Midbrain (tissue), 1 donor: Measurements from ENCODE around the gene HMG20B.
"Not testable (repeated sequence)": the region's sequence is repeated elsewhere in the genome, so short reads cannot be mapped to it uniquely, and the experiment has no call there.

Source experiments
- DNase-seq: peaks from one replicate; lab custom pipeline; 2025; lab: John Stamatoyannopoulos, UW

HMG20B gene

GRCh38 chr19:3572855-3573161, at the start of gene HMG20B:
TSS of gene HMG20B (plus strand) at chr19:3572944. CDS start at chr19:3573310, 366 bp downstream.
- DNase-seq: no peak

- no peak for DNase-seq
Measured at GRCh38 chr19:3523361-3524077, 49.2 kb upstream of the HMG20B start.

GRCh38 chr19:3524078-3524842, 48.5 kb upstream of the HMG20B start:
- DNase-seq: no peak

GRCh38 chr19:3524904-3525451, 47.8 kb upstream of the HMG20B start:
- no peak for DNase-seq

- no peak for DNase-seq
Measured at GRCh38 chr19:3526507-3527237, 46.1 kb upstream of the HMG20B start.

GRCh38 chr19:3527238-3527910, 45.4 kb upstream of the HMG20B start:
- no peak for DNase-seq

- DNase-seq: no peak
Measured at GRCh38 chr19:3528080-3528479, 44.7 kb upstream of the HMG20B start.

GRCh38 chr19:3528539-3529211, 44.1 kb upstream of the HMG20B start:
- no peak for DNase-seq

GRCh38 chr19:3529299-3529698, 43.4 kb upstream of the HMG20B start:
- DNase-seq: not testable (repeated sequence)

GRCh38 chr19:3530389-3530788, 42.4 kb upstream of the HMG20B start:
- no peak for DNase-seq

- no peak for DNase-seq
Measured at GRCh38 chr19:3531716-3532115, 41.0 kb upstream of the HMG20B start.

- DNase-seq: no peak
Measured at GRCh38 chr19:3532154-3532786, 40.5 kb upstream of the HMG20B start.

- DNase-seq: no peak
Measured at GRCh38 chr19:3533033-3533432, 39.7 kb upstream of the HMG20B start.

- DNase-seq: no peak
Measured at GRCh38 chr19:3533563-3534216, 39.1 kb upstream of the HMG20B start.

GRCh38 chr19:3534375-3535234, 38.1 kb upstream of the HMG20B start:
- DNase-seq: no peak

- DNase-seq: no peak
Measured at GRCh38 chr19:3535235-3535535, 37.6 kb upstream of the HMG20B start.

- DNase-seq: no peak
Measured at GRCh38 chr19:3535563-3535965, 37.2 kb upstream of the HMG20B start.

GRCh38 chr19:3535981-3536380, 36.8 kb upstream of the HMG20B start:
- no peak for DNase-seq

GRCh38 chr19:3536429-3537100, 36.2 kb upstream of the HMG20B start:
- peak; percentile 61 for DNase-seq
